HG03159 (cell line): ENCODE data around the gene GAB2.
"Not testable (repeated sequence)": the region's sequence is repeated elsewhere in the genome, so short reads cannot be mapped to it uniquely, and the experiment has no call there.

Experiments
- ATAC-seq: cut with Tn5 transposase; IDR thresholded peaks from one replicate; pipeline ENCODE4 v1.9.1; 2021; ENCODE audit warnings: mild to moderate bottlenecking, moderate library complexity; ENCODE audit not compliant: unreplicated experiment

Gene GAB2

GRCh38 chr11:78315724-78316123, 101.9 kb downstream of the GAB2 start:
- no peak for ATAC-seq

- ATAC-seq, result no peak
Observed at GRCh38 chr11:78314762-78315161, 102.9 kb downstream of the GAB2 start.

GRCh38 chr11:78313898-78314297, 103.7 kb downstream of the GAB2 start:
- no peak for ATAC-seq

GRCh38 chr11:78313181-78313795, 104.3 kb downstream of the GAB2 start:
- no peak for ATAC-seq

- no peak for ATAC-seq
Observed at GRCh38 chr11:78312712-78313111, 104.9 kb downstream of the GAB2 start.

- ATAC-seq, result no peak
Observed at GRCh38 chr11:78311702-78312371, 105.8 kb downstream of the GAB2 start.

GRCh38 chr11:78310500-78310909, 107.1 kb downstream of the GAB2 start:
- peak; percentile 89 for ATAC-seq

- no peak for ATAC-seq
Observed at GRCh38 chr11:78304201-78304600, 113.4 kb downstream of the GAB2 start.

GRCh38 chr11:78300108-78300839, 117.3 kb downstream of the GAB2 start:
- no peak for ATAC-seq

GRCh38 chr11:78299000-78299710, 118.5 kb downstream of the GAB2 start:
- ATAC-seq, result no peak

GRCh38 chr11:78298291-78298771, 119.3 kb downstream of the GAB2 start:
- no peak for ATAC-seq

- no peak for ATAC-seq
Observed at GRCh38 chr11:78295991-78296930, 121.4 kb downstream of the GAB2 start.

- no peak for ATAC-seq
Observed at GRCh38 chr11:78295347-78295746, 122.3 kb downstream of the GAB2 start.

GRCh38 chr11:78294100-78294499, 123.5 kb downstream of the GAB2 start:
- not testable (repeated sequence) for ATAC-seq

- no peak for ATAC-seq
Observed at GRCh38 chr11:78293536-78293935, 124.1 kb downstream of the GAB2 start.

- no peak for ATAC-seq
Observed at GRCh38 chr11:78292109-78292803, 125.4 kb downstream of the GAB2 start.

GRCh38 chr11:78291503-78292108, 126.0 kb downstream of the GAB2 start:
- ATAC-seq, result no peak

- no peak for ATAC-seq
Observed at GRCh38 chr11:78290293-78291176, 127.1 kb downstream of the GAB2 start.
